K562 (cell line): ENCODE results near the gene DDAH1. TPM values are rescaled to one million over a fixed set of nuclear protein-coding genes. Genes with fewer than 3 reads are reported as not detected.

Experiments
- BRD9 ChIP-seq: fragments of 450-650 bp; IDR thresholded peaks from 2 replicates; pipeline ENCODE4 v1.6.1; 2018; ENCODE audit warnings: low read depth; ENCODE audit not compliant: partially characterized antibody
- CBX1 ChIP-seq: sonication (generic); IDR thresholded peaks from 2 replicates; pipeline ENCODE4 v1.6.1; 2016; ENCODE audit warnings: antibody characterized with exemption, low read depth, mild to moderate bottlenecking
- EP400 ChIP-seq: fragments of 450-650 bp; IDR thresholded peaks from 2 replicates; pipeline ENCODE4 v1.6.1; 2017; ENCODE audit warnings: antibody characterized with exemption, mild to moderate bottlenecking, moderate library complexity
- FOS ChIP-seq: IDR thresholded peaks from 3 replicates; pipeline ENCODE4 v1.6.1; 2011; ENCODE audit not compliant: insufficient read length; ENCODE audit errors: extremely low read depth
- FOXJ2 ChIP-seq: fragments of 200-800 bp; sonication (Bioruptor generic); IDR thresholded peaks from 2 replicates; pipeline ENCODE4 v1.6.1; 2016; ENCODE audit warnings: missing genetic modification characterization, missing compliant biosample characterization
- GATAD2A ChIP-seq: fragments of 450-650 bp; IDR thresholded peaks from 2 replicates; pipeline ENCODE4 v1.6.1; 2017
- GTF2F1 ChIP-seq: IDR thresholded peaks from 2 replicates; pipeline ENCODE4 v1.6.1; 2011; ENCODE audit warnings: low read depth, low read length, improper control_type of control experiment
- HDAC2 ChIP-seq: fragments of 450-650 bp; IDR thresholded peaks from 2 replicates; pipeline ENCODE4 v1.6.1; 2016; ENCODE audit warnings: mild to moderate bottlenecking
- HDGF ChIP-seq: fragments of 450-650 bp; IDR thresholded peaks from 2 replicates; pipeline ENCODE4 v1.6.1; 2016
- ID3 ChIP-seq, 2 experiments: fragments of 250-450 bp in 1 of 2; fragments of 450-650 bp in 1 of 2; sonication (Bioruptor Pico) in 1 of 2; IDR thresholded peaks; 2 replicates each; pipeline versions ENCODE4 v1.6.1 to v1.8.0; 2016 to 2021; ENCODE audit warnings: mild to moderate bottlenecking in 2 of 2, moderate library complexity in 2 of 2, missing compliant biosample characterization in 1 of 2, missing genetic modification characterization in 1 of 2
- POLR2G ChIP-seq: fragments of 200-400 bp; formaldehyde crosslinking; IDR thresholded peaks from 2 replicates; pipeline ENCODE4 v1.6.1; 2017; ENCODE audit warnings: low read depth, mild to moderate bottlenecking, antibody characterized with exemption, low read length, moderate library complexity
- POLR3A ChIP-seq: IDR thresholded peaks from 2 replicates; pipeline ENCODE4 v1.6.1; 2011; ENCODE audit warnings: borderline replicate concordance, mild to moderate bottlenecking, moderate library complexity; ENCODE audit not compliant: insufficient read length, insufficient read depth; ENCODE audit errors: extremely low read depth
- REST ChIP-seq, 2 experiments: fragments of 450-650 bp; formaldehyde crosslinking in 1 of 2; IDR thresholded peaks; 2 replicates each; pipeline versions ENCODE4 v1.4.0 to v1.6.1; 2014 to 2020; ENCODE audit warnings: mild to moderate bottlenecking in 2 of 2, borderline replicate concordance in 1 of 2, low read depth in 1 of 2
- SREBF1 ChIP-seq: fragments of 150-350 bp; IDR thresholded peaks from 2 replicates; pipeline ENCODE4 v1.6.1; 2014; ENCODE audit warnings: antibody characterized with exemption, low read depth, low read length, borderline replicate concordance
- STAT5A ChIP-seq: IDR thresholded peaks from 2 replicates; pipeline ENCODE4 v1.6.1; 2012; ENCODE audit warnings: low read length, inconsistent platforms, borderline replicate concordance
- ZBTB2 ChIP-seq: fragments of 450-650 bp; IDR thresholded peaks from 2 replicates; pipeline ENCODE4 v1.6.1; 2016; ENCODE audit warnings: antibody characterized with exemption
- ZNF444 ChIP-seq: fragments of 250-450 bp; sonication (Bioruptor Pico); IDR thresholded peaks from 2 replicates; pipeline ENCODE4 v1.4.0; 2020; ENCODE audit warnings: mild to moderate bottlenecking, moderate library complexity
- ZNF445 ChIP-seq: fragments of 250-450 bp; sonication (Bioruptor Pico); IDR thresholded peaks from 2 replicates; pipeline ENCODE4 v1.4.0; 2020; ENCODE audit warnings: low read depth, mild to moderate bottlenecking, moderate library complexity
- polyA plus RNA-seq, 8 experiments: library from polyadenylated mRNA; depleted of rRNA in 4 of 8; stranded (reverse) in 5 of 8; unstranded in 3 of 8; fragments of >200 nt; fragmentation: Nextera tagmentation in 2 of 8; fragmentation: Illumina TruSeq in 1 of 8; extraction: Ambion mirVana in 2 of 8; extraction: Trizol in 1 of 8; gene quantifications; 2 replicates each; pipeline versions ENCODE4 v1.2.1 to v1.2.3, GENCODE V29; 2011 to 2014; ENCODE audit warnings: inconsistent platforms in 1 of 8, missing spikeins in 1 of 8
- total RNA-seq, 7 experiments: library from RNA; depleted of rRNA in 6 of 7; stranded (reverse); fragments of >200 nt in 6 of 7; fragmentation: Illumina TruSeq in 2 of 7; extraction: Trizol in 2 of 7; gene quantifications; 2 replicates each; pipeline versions ENCODE4 v1.2.1 to v1.2.3, GENCODE V29; 2011 to 2021; ENCODE audit warnings: low replicate concordance in 1 of 7

DDAH1 gene
- total and polyA plus RNA-seq, 9 of the 15 experiments (the other 6 are each of a cell fraction or from before 2014, with no cell fraction given): 0.04 to 0.24 (median 0.10) TPM

GRCh38 chr1:85276978-85277639 is 187.8 kb downstream of the DDAH1 start (continued):
- TF ChIP-seq ID3 (CRISPR knock-in tag; IDR thresholded peaks at IDR 0.05): no peak
- TF ChIP-seq ID3 (tag; IDR thresholded peaks at IDR 0.05): no peak
- TF ChIP-seq REST (IDR thresholded peaks at IDR 0.05; ENCODE audit: borderline replicate concordance): no peak
- TF ChIP-seq REST (CRISPR knock-in tag; IDR thresholded peaks at IDR 0.05; ENCODE audit: low read depth): no peak
- peak; percentile 31; the same call in 1 of the 2 replicates for TF ChIP-seq HDAC2
- TF ChIP-seq EP400: 0 out of 2 replicates have a peak, but pooled peaks have one; percentile 51
- TF ChIP-seq ZNF445 (CRISPR knock-in tag): no peak
- TF ChIP-seq FOXJ2 (tag): 0 out of 2 replicates have a peak, but pooled peaks have one; percentile 22
- TF ChIP-seq GTF2F1: no peak
- 0 out of 2 replicates have a peak, but pooled peaks have one; percentile 65 for TF ChIP-seq HDGF
- no peak for TF ChIP-seq SREBF1
- TF ChIP-seq POLR2G: no peak
- TF ChIP-seq ZNF444 (CRISPR knock-in tag): no peak
- no peak for TF ChIP-seq POLR3A
- 0 out of 2 replicates have a peak, but pooled peaks have one; percentile 24 for TF ChIP-seq GATAD2A
- no peak for TF ChIP-seq ZBTB2
- TF ChIP-seq BRD9: no peak
- no peak for TF ChIP-seq FOS
- no peak for TF ChIP-seq STAT5A
- TF ChIP-seq CBX1: no peak
